Vagina (tissue), 2 donors: ENCODE measurements around the gene ZNF516.

Experiments
- CTCF ChIP-seq, 3 experiments: fragments of 450-650 bp in 2 of 3; fragments of 200-600 bp in 1 of 3; sonication (generic) in 1 of 3; IDR thresholded peaks; one replicate each; pipeline ENCODE4 v1.5.1; 2017 to 2019; ENCODE audit warnings: antibody characterized with exemption in 3 of 3, mild to moderate bottlenecking in 2 of 3, moderate library complexity in 2 of 3
- POLR2A ChIP-seq, 2 donors: fragments of 450-650 bp; IDR thresholded peaks; one replicate each; pipeline ENCODE4 v1.6.1; 2017; ENCODE audit warnings: antibody characterized with exemption in 2 of 2, mild to moderate bottlenecking in 2 of 2, moderate library complexity in 2 of 2
- POLR2AphosphoS5 ChIP-seq, 2 donors: sonication (generic); formaldehyde crosslinking; IDR thresholded peaks; one replicate each; pipeline ENCODE4 v1.9.0; 2017; ENCODE audit warnings: antibody characterized with exemption in 2 of 2, mild to moderate bottlenecking in 2 of 2, low read depth in 1 of 2; ENCODE audit not compliant: insufficient read depth in 1 of 2

GRCh38 chr18:76368976-76369375, 126.1 kb downstream of the ZNF516 start:
- TF ChIP-seq POLR2AphosphoS5 (IDR thresholded peaks at IDR 0.05; ENCODE audit: insufficient read depth in 1 of 2, low read depth in 1 of 2) (no peak), CTCF (IDR thresholded peaks at IDR 0.05) (no peak), POLR2A (IDR thresholded peaks at IDR 0.05) (no peak)
